Measurements from ENCODE around the gene AFF1.
A peak's percentile ranks its signal among the peaks of the same experiment; 100 is the strongest.
"Not testable (repeated sequence)": the region's sequence is repeated elsewhere in the genome, so short reads cannot be mapped to it uniquely, and the experiment has no call there.

AFF1 gene

GRCh38 chr4:87121341-87122065, 186.7 kb downstream of the AFF1 start:
- DNase-seq = no peak

- DNase-seq = no peak
Observed at GRCh38 chr4:87122252-87122651, 187.4 kb downstream of the AFF1 start.

- no peak for DNase-seq
Observed at GRCh38 chr4:87126056-87126455, 191.2 kb downstream of the AFF1 start.

GRCh38 chr4:87128006-87128705, 193.3 kb downstream of the AFF1 start:
- no peak for DNase-seq

- no peak for DNase-seq
Observed at GRCh38 chr4:87129681-87130080, 194.9 kb downstream of the AFF1 start.

GRCh38 chr4:87130985-87131703, 196.3 kb downstream of the AFF1 start:
- DNase-seq = no peak

- no peak for DNase-seq
Observed at GRCh38 chr4:87132035-87132434, 197.2 kb downstream of the AFF1 start.

GRCh38 chr4:87133183-87133582, 198.4 kb downstream of the AFF1 start:
- no peak for DNase-seq

- no peak for DNase-seq
Observed at GRCh38 chr4:87134122-87134521, 199.3 kb downstream of the AFF1 start.

GRCh38 chr4:87141428-87141827, 206.6 kb downstream of the AFF1 start:
- no peak for DNase-seq

GRCh38 chr4:87144356-87144755, 209.5 kb downstream of the AFF1 start:
- DNase-seq = no peak

- DNase-seq = not testable (repeated sequence)
Observed at GRCh38 chr4:87145934-87146333, 211.1 kb downstream of the AFF1 start.

- DNase-seq = no peak
Observed at GRCh38 chr4:87147116-87147515, 212.3 kb downstream of the AFF1 start.

GRCh38 chr4:87150498-87151261, 215.9 kb downstream of the AFF1 start:
- DNase-seq = peak; percentile 48

- DNase-seq = no peak
Observed at GRCh38 chr4:87151730-87152129, 216.9 kb downstream of the AFF1 start.

- peak; percentile 6 for DNase-seq
Observed at GRCh38 chr4:87152310-87153041, 217.7 kb downstream of the AFF1 start.

GRCh38 chr4:87153078-87153870, 218.5 kb downstream of the AFF1 start:
- no peak for DNase-seq

- no peak for DNase-seq
Observed at GRCh38 chr4:87165892-87166291, 231.1 kb downstream of the AFF1 start.

GRCh38 chr4:87166296-87166854, 231.6 kb downstream of the AFF1 start:
- DNase-seq = no peak

GRCh38 chr4:87171944-87172343, 237.1 kb downstream of the AFF1 start:
- no peak for DNase-seq

- no peak for DNase-seq
Observed at GRCh38 chr4:87174672-87175071, 239.9 kb downstream of the AFF1 start.

Data from NCI-H226 (cell line).